Neural cell (in vitro differentiated cells): ENCODE data around the gene LRRC8E. TPM values are rescaled to one million over a fixed set of nuclear protein-coding genes. Genes with fewer than 3 reads are reported as not detected.

ENCODE experiments used
- H2AFZ ChIP-seq: fragments of 200-600, 300-800 bp; sonication (generic), shearing (Covaris generic); 2 replicates; pipeline ENCODE4 v1.6.0; 2014; ENCODE audit warnings: low read depth, mild to moderate bottlenecking, antibody characterized with exemption, low read length, moderate library complexity
- H3F3A ChIP-seq: fragments of 200-600 bp; shearing (Covaris generic); 2 replicates; pipeline ENCODE4 v1.6.1; 2016; ENCODE audit warnings: mild to moderate bottlenecking, moderate library complexity, mixed read lengths, antibody characterized with exemption, low read length; ENCODE audit not compliant: insufficient read depth, poor library complexity, severe bottlenecking
- H3K27ac ChIP-seq: fragments of 200-600, 300-800 bp; sonication (generic), shearing (Covaris generic); 2 replicates; pipeline ENCODE4 v1.5.1; 2014; ENCODE audit warnings: mild to moderate bottlenecking, low read length, moderate library complexity
- H3K27me3 ChIP-seq: fragments of 300-800, 200-600 bp; sonication (generic), shearing (Covaris generic); 2 replicates; pipeline ENCODE4 v1.6.0; 2014; ENCODE audit warnings: mild to moderate bottlenecking, low read depth, low read length, moderate library complexity; ENCODE audit not compliant: insufficient read depth
- H3K36me3 ChIP-seq: fragments of 300-800, 200-600 bp; sonication (generic), shearing (Covaris generic); 2 replicates; pipeline ENCODE4 v1.5.1; 2014; ENCODE audit warnings: mild to moderate bottlenecking, antibody characterized with exemption, low read length, moderate library complexity; ENCODE audit not compliant: insufficient read depth
- H3K4me2 ChIP-seq: fragments of 300-800, 200-600 bp; sonication (generic), shearing (Covaris generic); 2 replicates; pipeline ENCODE4 v1.6.0; 2014; ENCODE audit warnings: mild to moderate bottlenecking, low read length
- H3K4me3 ChIP-seq: fragments of 300-800, 200-600 bp; sonication (generic), shearing (Covaris generic); 2 replicates; pipeline ENCODE4 v1.5.1; 2014; ENCODE audit warnings: mild to moderate bottlenecking, low read length, moderate library complexity
- H3K79me2 ChIP-seq: fragments of 200-600 bp; shearing (Covaris generic); replicated peaks from 2 replicates; pipeline ENCODE4 v1.6.0; 2014; ENCODE audit warnings: mild to moderate bottlenecking, low read length, moderate library complexity; ENCODE audit not compliant: insufficient read depth
- H3K9ac ChIP-seq: fragments of 300-800, 200-600 bp; sonication (generic), shearing (Covaris generic); 2 replicates; pipeline ENCODE4 v1.6.1; 2016; ENCODE audit warnings: mild to moderate bottlenecking, low read length, mixed read lengths
- H3K9me2 ChIP-seq: fragments of 200-600 bp; shearing (Covaris generic); 2 replicates; pipeline ENCODE4 v1.6.1; 2016; ENCODE audit warnings: mild to moderate bottlenecking, low read length, mixed read lengths; ENCODE audit not compliant: insufficient read depth
- H3K9me3 ChIP-seq: fragments of 200-600, 300-800 bp; sonication (generic), shearing (Covaris generic); 2 replicates; pipeline ENCODE4 v1.6.1; 2016; ENCODE audit warnings: mild to moderate bottlenecking, mixed run types, low read length, moderate library complexity, mixed read lengths
- H4K20me1 ChIP-seq: fragments of 200-600 bp; shearing (Covaris generic); 2 replicates; pipeline ENCODE4 v1.6.1; 2016; ENCODE audit warnings: mild to moderate bottlenecking, mixed run types; ENCODE audit not compliant: insufficient read depth
- CTCF ChIP-seq: fragments of 450-650 bp; IDR thresholded peaks from 2 replicates; pipeline ENCODE4 v1.5.1; 2014; ENCODE audit warnings: antibody characterized with exemption, mild to moderate bottlenecking, moderate library complexity; ENCODE audit not compliant: poor library complexity, severe bottlenecking
- EP300 ChIP-seq: fragments of 450-650 bp; conservative IDR thresholded peaks from 2 replicates; pipeline ENCODE4 v1.6.1; 2014; ENCODE audit warnings: antibody characterized with exemption, mild to moderate bottlenecking, moderate library complexity; ENCODE audit not compliant: poor library complexity, severe bottlenecking
- EZH2 ChIP-seq: fragments of 200-600, 300-800 bp; shearing (Covaris generic), sonication (generic); IDR thresholded peaks from 2 replicates; pipeline ENCODE4 v1.6.1; 2014; ENCODE audit warnings: antibody characterized with exemption, low read length, borderline replicate concordance, mild to moderate bottlenecking; ENCODE audit not compliant: insufficient read depth, poor library complexity, severe bottlenecking
- MXI1 ChIP-seq: fragments of 450-650 bp; conservative IDR thresholded peaks from 2 replicates; pipeline ENCODE4 v1.6.1; 2014; ENCODE audit warnings: antibody characterized with exemption, mild to moderate bottlenecking; ENCODE audit not compliant: poor library complexity, severe bottlenecking
- POLR2AphosphoS5 ChIP-seq: IDR thresholded peaks from 2 replicates; pipeline ENCODE4 v1.6.1; 2012
- REST ChIP-seq: IDR thresholded peaks from 2 replicates; pipeline ENCODE4 v1.6.1; 2012; ENCODE audit warnings: borderline replicate concordance
- SMC3 ChIP-seq: fragments of 450-650 bp; conservative IDR thresholded peaks from 2 replicates; pipeline ENCODE4 v1.6.1; 2014; ENCODE audit warnings: antibody characterized with exemption, mild to moderate bottlenecking, moderate library complexity; ENCODE audit not compliant: poor library complexity
- polyA plus RNA-seq: library from polyadenylated mRNA; depleted of rRNA; stranded (reverse); fragments of >200 nt; gene quantifications from 2 replicates; pipeline ENCODE4 v1.2.3, GENCODE V29; 2014

LRRC8E gene
- polyA plus RNA-seq, 1 donor from 2014 or later = not detected

- H4K20me1 ChIP-seq = peaks cover 10% of the 10 kb centered on the region
- peak overlapping the region; percentile 56 for H3K27ac ChIP-seq
- H3K4me2 ChIP-seq = peak overlapping the region; percentile 34
- peak overlapping the region; percentile 67 for H3K4me3 ChIP-seq
- H3K27me3 ChIP-seq = no peaks in the 10 kb centered on the region
- H3K9me2 ChIP-seq = no peaks in the 10 kb centered on the region
- H2AFZ ChIP-seq = no peak overlapping the region
- peaks cover 14% of the 10 kb centered on the region for H3K79me2 ChIP-seq
- no peaks in the 10 kb centered on the region for H3F3A ChIP-seq
- H3K9me3 ChIP-seq = no peaks in the 10 kb centered on the region
- TF ChIP-seq EZH2 = no peak
- TF ChIP-seq REST = no peak
- no peak for TF ChIP-seq POLR2AphosphoS5
- no peak for TF ChIP-seq SMC3
- no peak for TF ChIP-seq CTCF
- no peak for TF ChIP-seq EP300
- TF ChIP-seq MXI1 = no peak
- H3K36me3 ChIP-seq = no peaks in the 10 kb centered on the region
- peak overlapping the region; percentile 67 for H3K9ac ChIP-seq
Measured at GRCh38 chr19:7926727-7927604, 38.7 kb downstream of the LRRC8E start.

GRCh38 chr19:7927605-7928333, 39.5 kb downstream of the LRRC8E start:
- Histone ChIP-seq H3K9me2 (no peaks in the 10 kb centered on the region), H3K4me2 (no peak overlapping the region), H3K27me3 (no peaks in the 10 kb centered on the region), H4K20me1 (peaks cover 10% of the 10 kb centered on the region), H3K36me3 (no peaks in the 10 kb centered on the region), H3K9me3 (no peaks in the 10 kb centered on the region), H3K79me2 (peaks cover 14% of the 10 kb centered on the region), H3K9ac (no peak overlapping the region), H2AFZ (no peak overlapping the region), H3K27ac (no peak overlapping the region), H3K4me3 (no peak overlapping the region), H3F3A (no peaks in the 10 kb centered on the region)
- no peak for TF ChIP-seq EP300
- TF ChIP-seq CTCF = no peak
- no peak for TF ChIP-seq POLR2AphosphoS5
- no peak for TF ChIP-seq MXI1
